GM12801 (cell line): Measurements from ENCODE around the gene FHAD1.

Source experiments
- TF ChIP-seq, protein P1 (sequence below): IDR thresholded peaks from one replicate; pipeline ENCODE4 v1.5.1; 2011; ENCODE audit warnings: control low read depth; ENCODE audit not compliant: insufficient read length; ENCODE audit errors: extremely low read depth

Gene FHAD1

DNA sequence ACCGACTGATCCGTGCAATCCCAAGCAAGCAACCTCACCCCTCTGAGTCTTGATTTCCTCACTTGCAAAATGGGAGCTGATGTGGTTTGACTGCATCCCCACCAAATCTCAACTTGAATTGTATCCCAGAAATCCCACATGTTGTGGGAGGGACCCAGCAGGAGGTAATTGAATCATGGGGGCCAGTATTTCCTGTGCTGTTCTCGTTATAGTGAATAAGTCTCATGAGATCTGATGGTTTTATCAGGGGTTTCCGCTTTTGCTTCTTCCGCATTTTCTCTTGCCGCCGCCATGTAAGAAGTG, 58.4 kb downstream of the FHAD1 start:
- TF ChIP-seq, protein P1, sequence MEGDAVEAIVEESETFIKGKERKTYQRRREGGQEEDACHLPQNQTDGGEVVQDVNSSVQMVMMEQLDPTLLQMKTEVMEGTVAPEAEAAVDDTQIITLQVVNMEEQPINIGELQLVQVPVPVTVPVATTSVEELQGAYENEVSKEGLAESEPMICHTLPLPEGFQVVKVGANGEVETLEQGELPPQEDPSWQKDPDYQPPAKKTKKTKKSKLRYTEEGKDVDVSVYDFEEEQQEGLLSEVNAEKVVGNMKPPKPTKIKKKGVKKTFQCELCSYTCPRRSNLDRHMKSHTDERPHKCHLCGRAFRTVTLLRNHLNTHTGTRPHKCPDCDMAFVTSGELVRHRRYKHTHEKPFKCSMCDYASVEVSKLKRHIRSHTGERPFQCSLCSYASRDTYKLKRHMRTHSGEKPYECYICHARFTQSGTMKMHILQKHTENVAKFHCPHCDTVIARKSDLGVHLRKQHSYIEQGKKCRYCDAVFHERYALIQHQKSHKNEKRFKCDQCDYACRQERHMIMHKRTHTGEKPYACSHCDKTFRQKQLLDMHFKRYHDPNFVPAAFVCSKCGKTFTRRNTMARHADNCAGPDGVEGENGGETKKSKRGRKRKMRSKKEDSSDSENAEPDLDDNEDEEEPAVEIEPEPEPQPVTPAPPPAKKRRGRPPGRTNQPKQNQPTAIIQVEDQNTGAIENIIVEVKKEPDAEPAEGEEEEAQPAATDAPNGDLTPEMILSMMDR: no peak

DNA sequence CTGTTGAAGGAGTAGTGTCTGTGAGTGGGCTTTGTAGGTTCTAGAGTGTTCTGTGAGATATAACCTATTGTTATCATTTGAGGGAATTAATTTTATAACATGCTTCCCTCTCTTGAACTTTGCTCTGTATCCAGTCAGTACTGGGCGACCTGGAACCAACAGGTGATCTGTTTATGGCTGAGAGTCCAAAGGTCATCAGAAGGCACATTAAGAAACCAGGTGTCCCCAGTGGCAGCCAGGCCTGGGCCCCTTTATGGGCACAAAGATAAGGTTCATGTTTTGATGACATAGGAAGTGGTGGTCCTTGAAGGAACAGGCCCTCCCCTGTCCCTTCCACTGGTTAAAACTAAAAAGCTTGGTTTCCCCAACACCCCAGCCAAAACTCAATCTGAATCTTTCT, 61.1 kb downstream of the FHAD1 start:
- TF ChIP-seq, protein P1: no peak

DNA sequence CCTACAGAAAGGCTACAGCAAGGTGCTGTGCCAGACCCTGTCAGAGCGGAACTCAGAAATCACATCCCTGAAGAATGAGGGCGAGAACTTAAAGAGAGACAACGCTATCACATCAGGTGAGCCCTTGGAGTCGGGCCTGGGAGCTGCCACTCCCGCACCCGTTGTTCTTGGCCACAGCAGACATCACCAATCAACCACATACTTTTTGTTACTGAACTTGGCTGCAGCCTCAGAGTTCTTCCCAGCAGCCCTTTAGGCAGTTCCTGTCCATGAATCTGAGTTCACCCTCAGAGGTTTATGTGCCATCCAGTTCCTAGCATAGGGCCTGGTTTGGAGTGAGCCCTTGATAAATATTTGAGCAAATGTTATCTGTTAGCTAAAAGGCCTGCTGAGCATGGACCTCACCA, 61.6 kb downstream of the FHAD1 start:
- TF ChIP-seq, protein P1: no peak

DNA sequence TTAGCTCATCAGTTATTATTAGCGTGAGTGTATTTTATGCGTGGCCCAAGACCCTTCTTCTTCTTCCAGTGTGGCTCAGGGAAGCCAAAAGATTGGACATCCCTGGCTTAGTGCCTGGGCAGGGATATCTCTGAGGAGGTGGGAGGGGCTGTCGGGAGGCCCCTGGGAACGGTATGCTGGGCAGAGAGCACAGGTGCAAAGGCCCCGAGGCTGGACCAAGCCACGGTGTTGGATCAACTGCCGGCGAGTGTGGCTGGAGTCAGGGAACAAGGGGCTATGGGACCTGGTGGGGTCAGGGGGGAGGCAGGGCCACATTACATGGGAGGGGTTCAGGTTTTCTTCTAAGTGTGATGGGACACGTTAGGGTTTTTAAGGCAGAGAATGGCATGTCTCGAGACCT, 62.7 kb downstream of the FHAD1 start:
- TF ChIP-seq, protein P1: no peak

DNA sequence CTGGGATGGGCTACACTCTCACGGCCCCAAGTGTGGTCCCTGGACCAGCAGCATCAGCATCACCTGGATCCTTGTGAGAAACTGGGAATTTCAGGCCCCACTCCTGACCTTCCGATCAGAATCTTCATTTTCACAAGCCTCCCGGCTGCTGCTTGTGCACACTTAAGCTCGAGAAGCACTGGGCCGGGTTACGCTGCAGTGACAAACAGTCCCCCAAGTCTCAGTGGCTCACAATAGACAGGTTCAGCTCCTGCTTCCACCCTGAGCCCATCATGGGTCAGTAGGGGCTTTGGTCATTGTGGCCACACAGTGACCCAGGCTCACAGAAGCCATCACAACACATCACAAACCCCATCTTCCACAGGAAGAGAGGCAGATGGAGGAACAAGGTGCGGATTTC, 63.5 kb downstream of the FHAD1 start:
- TF ChIP-seq, protein P1: no peak

DNA sequence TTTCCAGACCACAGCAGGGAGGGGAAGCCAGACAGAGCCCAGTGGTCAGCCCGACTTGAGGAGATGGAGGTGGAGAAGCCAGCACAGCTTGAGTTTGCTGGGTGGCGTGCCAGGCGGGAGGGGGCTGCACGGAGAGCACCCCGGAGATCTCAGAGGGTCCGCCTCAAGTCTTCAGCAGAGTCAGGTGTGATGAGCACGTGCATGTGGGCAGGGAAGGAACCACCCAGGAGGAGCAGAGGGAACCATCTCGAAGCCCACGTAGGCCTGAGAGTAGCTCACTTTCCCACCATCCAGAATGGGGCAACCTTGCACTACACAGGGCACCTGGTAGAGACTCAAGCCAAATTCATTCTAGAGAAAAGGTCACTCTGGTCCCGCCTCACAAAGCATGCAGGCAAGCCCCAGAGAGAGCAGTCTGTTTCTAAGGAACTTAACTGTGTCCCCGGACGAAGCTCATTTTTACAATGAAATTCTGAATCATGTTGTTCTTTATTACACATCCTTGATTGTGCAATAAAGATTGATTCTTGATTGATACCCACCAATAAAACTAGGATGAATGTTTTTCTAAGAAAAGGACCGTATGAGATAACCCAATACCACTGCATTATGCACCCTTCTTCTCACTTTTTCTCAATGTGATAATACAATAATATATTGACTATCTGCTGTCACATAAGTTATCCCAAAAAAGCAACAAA, 64.2 kb downstream of the FHAD1 start:
- TF ChIP-seq, protein P1: no peak

DNA sequence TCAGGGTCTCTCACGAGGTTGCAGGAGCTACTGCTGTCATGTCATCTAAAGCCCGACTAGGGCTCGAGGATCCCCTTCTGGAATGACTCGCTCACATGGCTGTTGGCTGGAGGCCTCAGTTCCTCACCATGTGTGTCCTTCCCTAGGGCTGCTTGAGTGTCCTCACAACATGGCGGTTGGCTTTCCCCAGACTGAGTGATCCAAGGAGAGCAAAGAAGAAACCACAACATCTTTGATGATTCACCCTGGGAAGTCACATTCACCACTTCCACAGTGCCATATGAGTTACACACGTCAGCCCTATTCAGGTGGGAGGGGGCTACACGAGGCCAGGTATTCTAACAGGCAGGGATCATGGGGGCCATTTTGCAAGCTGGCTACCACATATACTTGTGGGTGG, 64.9 kb downstream of the FHAD1 start:
- TF ChIP-seq, protein P1: no peak
